OCI-M1 (cell line): ENCODE results near the gene RAVER1.

Source experiments
- DNase-seq: peaks from one replicate; lab custom pipeline; 2025; lab: John Stamatoyannopoulos, UW

The RAVER1 gene

GRCh38 chr19:10318807-10319682, 14.3 kb downstream of the RAVER1 start:
- DNase-seq = no peak

- no peak for DNase-seq
Observed at GRCh38 chr19:10317857-10318462, 15.4 kb downstream of the RAVER1 start.

- DNase-seq = no peak
Observed at GRCh38 chr19:10317045-10317856, 16.1 kb downstream of the RAVER1 start.

- peak; percentile 86 for DNase-seq
Observed at GRCh38 chr19:10316229-10317044, 16.9 kb downstream of the RAVER1 start.

- peak; percentile 98 for DNase-seq
Observed at GRCh38 chr19:10315335-10316214, 17.8 kb downstream of the RAVER1 start, which contains the start of gene FDX2. Gene FDX2, minus strand, starts transcription at chr19:10316015. Its CDS starts 19 bp downstream, at chr19:10315996.

- DNase-seq = no peak
Observed at GRCh38 chr19:10309423-10309822, 23.9 kb downstream of the RAVER1 start, which contains the start of gene ZGLP1. Gene ZGLP1, minus strand, starts transcription at chr19:10309815.

GRCh38 chr19:10306327-10306726, 27.0 kb downstream of the RAVER1 start:
- no peak for DNase-seq

GRCh38 chr19:10305139-10305806, 28.1 kb downstream of the RAVER1 start:
- no peak for DNase-seq

- DNase-seq = peak; percentile 100
Observed at GRCh38 chr19:10299545-10300458, 33.5 kb downstream of the RAVER1 start.

GRCh38 chr19:10295847-10296591, 37.3 kb downstream of the RAVER1 start:
- no peak for DNase-seq

GRCh38 chr19:10295305-10295846, 38.0 kb downstream of the RAVER1 start:
- DNase-seq = no peak

- DNase-seq = no peak
Observed at GRCh38 chr19:10294368-10294697, 39.0 kb downstream of the RAVER1 start.

GRCh38 chr19:10293637-10294367, 39.5 kb downstream of the RAVER1 start:
- DNase-seq = no peak

GRCh38 chr19:10292789-10293636, 40.3 kb downstream of the RAVER1 start:
- DNase-seq = no peak

GRCh38 chr19:10292206-10292788, 41.0 kb downstream of the RAVER1 start:
- DNase-seq = peak; percentile 92
